Mesenchymal stem cell (in vitro differentiated cells and primary cell): ENCODE data around the gene ROBO2.

ENCODE experiments used
- DNase-seq: peaks from one replicate; pipeline ENCODE4 v3.0.0-alpha.2; 2013
- H2AFZ ChIP-seq: one replicate; pipeline ENCODE4 v1.6.1; 2013; ENCODE audit warnings: low read depth, mild to moderate bottlenecking, control low read depth, inconsistent platforms, low read length, moderate library complexity
- H2AK5ac ChIP-seq: 2 replicates; pipeline ENCODE4 v1.6.1; 2013; ENCODE audit warnings: low read length, moderate library complexity, mild to moderate bottlenecking, inconsistent platforms; ENCODE audit not compliant: severe bottlenecking
- H2BK120ac ChIP-seq: one replicate; pipeline ENCODE4 v1.6.1; 2013; ENCODE audit warnings: low read depth, mild to moderate bottlenecking, inconsistent platforms, low read length, moderate library complexity
- H2BK12ac ChIP-seq, 2 experiments: one replicate each; pipeline ENCODE4 v1.6.1; 2013; ENCODE audit warnings: inconsistent platforms in 2 of 2, low read length in 2 of 2, mild to moderate bottlenecking in 2 of 2, moderate library complexity in 2 of 2, control low read depth in 1 of 2
- H2BK15ac ChIP-seq: one replicate; pipeline ENCODE4 v1.6.1; 2013; ENCODE audit warnings: mild to moderate bottlenecking, low read depth, inconsistent platforms; ENCODE audit not compliant: poor library complexity, severe bottlenecking
- H2BK5ac ChIP-seq: 2 replicates; pipeline ENCODE4 v1.6.1; 2013; ENCODE audit warnings: low read depth, mild to moderate bottlenecking, low read length, control low read depth, inconsistent platforms; ENCODE audit not compliant: poor library complexity, severe bottlenecking
- H3K14ac ChIP-seq, 2 experiments: one replicate each; pipeline ENCODE4 v1.6.1; 2013; ENCODE audit warnings: inconsistent platforms in 2 of 2, low read length in 2 of 2, control low read depth in 1 of 2, mild to moderate bottlenecking in 1 of 2, moderate library complexity in 1 of 2
- H3K18ac ChIP-seq, 2 experiments: one replicate each; pipeline ENCODE4 v1.6.1; 2013; ENCODE audit warnings: inconsistent platforms in 2 of 2, low read length in 2 of 2, control low read depth in 1 of 2, low read depth in 1 of 2, mild to moderate bottlenecking in 1 of 2
- H3K23ac ChIP-seq, 2 experiments: one replicate each; pipeline ENCODE4 v1.6.1; 2013; ENCODE audit warnings: inconsistent platforms in 2 of 2, low read length in 2 of 2, mild to moderate bottlenecking in 2 of 2, moderate library complexity in 2 of 2, control low read depth in 1 of 2
- H3K27ac ChIP-seq: 2 replicates; pipeline ENCODE4 v1.5.1; 2013; ENCODE audit warnings: mild to moderate bottlenecking, moderate library complexity, low read length, control low read depth, inconsistent platforms; ENCODE audit not compliant: poor library complexity, severe bottlenecking
- H3K27me3 ChIP-seq, 2 experiments: 2 replicates each; pipeline versions ENCODE4 v1.6.1 to v1.7.0; 2013; ENCODE audit warnings: low read length in 2 of 2, mild to moderate bottlenecking in 2 of 2, moderate library complexity in 2 of 2, control low read depth in 1 of 2, inconsistent platforms in 1 of 2; ENCODE audit not compliant: control insufficient read depth in 1 of 2, insufficient read depth in 1 of 2
- H3K36me3 ChIP-seq, 2 experiments: 2 replicates each; pipeline versions ENCODE4 v1.6.1 to v1.7.0; 2013; ENCODE audit warnings: low read length in 2 of 2, control low read depth in 1 of 2, inconsistent platforms in 1 of 2, low read depth in 1 of 2, mild to moderate bottlenecking in 1 of 2; ENCODE audit not compliant: insufficient read depth in 2 of 2, control insufficient read depth in 1 of 2
- H3K4ac ChIP-seq, 2 experiments: one replicate each; pipeline ENCODE4 v1.6.1; 2013; ENCODE audit warnings: inconsistent platforms in 2 of 2, low read length in 2 of 2, mild to moderate bottlenecking in 2 of 2, moderate library complexity in 2 of 2, control low read depth in 1 of 2, low read depth in 1 of 2
- H3K4me1 ChIP-seq: 2 replicates; pipeline ENCODE4 v1.6.1; 2013; ENCODE audit warnings: low read depth, low read length, control low read depth; ENCODE audit not compliant: control insufficient read depth, insufficient read depth
- H3K4me2 ChIP-seq: 2 replicates; pipeline ENCODE4 v1.6.1; 2013; ENCODE audit warnings: low read length, mild to moderate bottlenecking, inconsistent platforms; ENCODE audit not compliant: poor library complexity, severe bottlenecking
- H3K4me3 ChIP-seq, 2 experiments: 2 replicates each; pipeline versions ENCODE4 v1.5.1 to v1.7.0; 2013; ENCODE audit warnings: low read length in 2 of 2, mild to moderate bottlenecking in 2 of 2, control low read depth in 1 of 2, low read depth in 1 of 2; ENCODE audit not compliant: insufficient read depth in 1 of 2
- H3K79me1 ChIP-seq: replicated peaks from 2 replicates; pipeline ENCODE4 v1.6.1; 2013; ENCODE audit warnings: mild to moderate bottlenecking, control low read depth, low read length, inconsistent platforms; ENCODE audit not compliant: poor library complexity, severe bottlenecking
- H3K9ac ChIP-seq: 2 replicates; pipeline ENCODE4 v1.7.0; 2013; ENCODE audit warnings: mild to moderate bottlenecking, low read length, moderate library complexity
- H3K9me3 ChIP-seq: 2 replicates; pipeline ENCODE4 v1.7.0; 2013; ENCODE audit warnings: mild to moderate bottlenecking, low read length; ENCODE audit not compliant: control insufficient read depth
- H4K8ac ChIP-seq: one replicate; pipeline ENCODE4 v1.6.1; 2013; ENCODE audit warnings: inconsistent platforms, mild to moderate bottlenecking, low read length, moderate library complexity
- H4K91ac ChIP-seq: one replicate; pipeline ENCODE4 v1.6.1; 2013; ENCODE audit warnings: mild to moderate bottlenecking, low read length, inconsistent platforms
- WGBS: methylation state at CpG from one replicate; pipeline ENCODE4 v1.1.7; 2013; ENCODE audit warnings: mixed read lengths; 5-methylcytosine and 5-hydroxymethylcytosine counted together

Gene ROBO2

GRCh38 chr3:77325702-77326101 lies 285.8 kb downstream of the ROBO2 start:
- no peak overlapping the region for H3K4me2 ChIP-seq
- no peak overlapping the region for H3K14ac ChIP-seq
- no peak overlapping the region for H3K9ac ChIP-seq

GRCh38 chr3:77326586-77326985 lies 286.7 kb downstream of the ROBO2 start:
- H3K27ac ChIP-seq = no peak overlapping the region
- H4K8ac ChIP-seq = no peak overlapping the region
- no peak overlapping the region for H2BK12ac ChIP-seq
- no peak overlapping the region for H3K14ac ChIP-seq
- H3K4me3 ChIP-seq = no peak overlapping the region
- no peaks in the 10 kb centered on the region for H3K36me3 ChIP-seq
- H3K4me2 ChIP-seq = no peak overlapping the region
- no peak overlapping the region for H3K23ac ChIP-seq
- no peak for DNase-seq
- no peak overlapping the region for H2AK5ac ChIP-seq
- H4K91ac ChIP-seq = no peak overlapping the region
- no peak overlapping the region for H2AFZ ChIP-seq
- no peaks in the 10 kb centered on the region for H3K79me1 ChIP-seq
- H3K4ac ChIP-seq = no peak overlapping the region
- H2BK120ac ChIP-seq = no peak overlapping the region
- no peaks in the 10 kb centered on the region for H3K27me3 ChIP-seq
- no peaks in the 10 kb centered on the region for H3K9me3 ChIP-seq
- WGBS = 97% methylated on average over 4 of the region's 5 CpGs
- H3K18ac ChIP-seq = no peak overlapping the region
- no peak overlapping the region for H2BK5ac ChIP-seq
- H2BK15ac ChIP-seq = no peak overlapping the region
- no peak overlapping the region for H3K9ac ChIP-seq
- no peaks in the 10 kb centered on the region for H3K4me1 ChIP-seq

More at GRCh38 chr3:77325702-77326101, 285.8 kb downstream of the ROBO2 start:
- Histone ChIP-seq H3K27ac (no peak overlapping the region), H3K9me3 (no peaks in the 10 kb centered on the region), H2BK12ac (no peak overlapping the region), H2BK120ac (no peak overlapping the region), H4K91ac (no peak overlapping the region), H3K79me1 (no peaks in the 10 kb centered on the region), H2AFZ (no peak overlapping the region), H3K23ac (no peak overlapping the region), H3K18ac (no peak overlapping the region), H3K27me3 (no peaks in the 10 kb centered on the region), H2AK5ac (no peak overlapping the region), H3K4me3 (no peak overlapping the region), H3K4me1 (peaks cover 2% of the 10 kb centered on the region), H2BK5ac (no peak overlapping the region), H2BK15ac (no peak overlapping the region), H4K8ac (no peak overlapping the region), H3K4ac (no peak overlapping the region), H3K36me3 (no peaks in the 10 kb centered on the region)
- 86% methylated on average over 2 of the region's 2 CpGs for whole genome bisulfite sequencing
- no peak for DNase-seq

- H3K23ac ChIP-seq = no peak overlapping the region
- no peak overlapping the region for H4K8ac ChIP-seq
- no peaks in the 10 kb centered on the region for H3K4me1 ChIP-seq
- no peak overlapping the region for H3K27ac ChIP-seq
- H3K4me2 ChIP-seq = no peak overlapping the region
- H2BK120ac ChIP-seq = no peak overlapping the region
- no peak overlapping the region for H3K18ac ChIP-seq
- H2BK12ac ChIP-seq = no peak overlapping the region
- H3K9ac ChIP-seq = no peak overlapping the region
- no peaks in the 10 kb centered on the region for H3K79me1 ChIP-seq
- no peak overlapping the region for H2AFZ ChIP-seq
- no peaks in the 10 kb centered on the region for H3K9me3 ChIP-seq
- H2BK5ac ChIP-seq = no peak overlapping the region
- H4K91ac ChIP-seq = no peak overlapping the region
- no peak for DNase-seq
- no peaks in the 10 kb centered on the region for H3K36me3 ChIP-seq
- H3K4ac ChIP-seq = no peak overlapping the region
- 92% methylated on average over 1 of the region's 1 CpG for WGBS
- H2BK15ac ChIP-seq = no peak overlapping the region
- no peak overlapping the region for H3K4me3 ChIP-seq
- no peak overlapping the region for H3K14ac ChIP-seq
- no peak overlapping the region for H2AK5ac ChIP-seq
- no peaks in the 10 kb centered on the region for H3K27me3 ChIP-seq
These were observed 288.8 kb downstream of the ROBO2 start for GRCh38 chr3:77328690-77329089.

GRCh38 chr3:77329116-77329515 lies 289.2 kb downstream of the ROBO2 start:
- Histone ChIP-seq H4K91ac (no peak overlapping the region), H2BK15ac (no peak overlapping the region), H2BK12ac (no peak overlapping the region), H3K9me3 (no peaks in the 10 kb centered on the region), H3K4me2 (no peak overlapping the region), H3K9ac (no peak overlapping the region), H3K4ac (no peak overlapping the region), H3K36me3 (no peaks in the 10 kb centered on the region), H3K18ac (no peak overlapping the region), H3K14ac (no peak overlapping the region), H3K4me1 (no peaks in the 10 kb centered on the region), H2AFZ (no peak overlapping the region), H3K27ac (no peak overlapping the region), H2BK120ac (no peak overlapping the region), H3K79me1 (no peaks in the 10 kb centered on the region), H4K8ac (no peak overlapping the region), H3K4me3 (no peak overlapping the region), H3K23ac (no peak overlapping the region), H2AK5ac (no peak overlapping the region), H2BK5ac (no peak overlapping the region), H3K27me3 (no peaks in the 10 kb centered on the region)
- DNase-seq = no peak
- 93% methylated on average over 2 of the region's 4 CpGs for WGBS
